GM18502 (cell line): Measurements from ENCODE around the gene HNRNPAB.
"Not testable (repeated sequence)": the region's sequence is repeated elsewhere in the genome, so short reads cannot be mapped to it uniquely, and the experiment has no call there.

Experiments
- ATAC-seq: cut with Tn5 transposase; IDR thresholded peaks from one replicate; pipeline ENCODE4 v1.9.1; 2021; ENCODE audit warnings: mild to moderate bottlenecking; ENCODE audit not compliant: unreplicated experiment, poor library complexity

HNRNPAB gene

GRCh38 chr5:178240766-178241165 is 36.4 kb downstream of the HNRNPAB start:
- no peak for ATAC-seq

DNA sequence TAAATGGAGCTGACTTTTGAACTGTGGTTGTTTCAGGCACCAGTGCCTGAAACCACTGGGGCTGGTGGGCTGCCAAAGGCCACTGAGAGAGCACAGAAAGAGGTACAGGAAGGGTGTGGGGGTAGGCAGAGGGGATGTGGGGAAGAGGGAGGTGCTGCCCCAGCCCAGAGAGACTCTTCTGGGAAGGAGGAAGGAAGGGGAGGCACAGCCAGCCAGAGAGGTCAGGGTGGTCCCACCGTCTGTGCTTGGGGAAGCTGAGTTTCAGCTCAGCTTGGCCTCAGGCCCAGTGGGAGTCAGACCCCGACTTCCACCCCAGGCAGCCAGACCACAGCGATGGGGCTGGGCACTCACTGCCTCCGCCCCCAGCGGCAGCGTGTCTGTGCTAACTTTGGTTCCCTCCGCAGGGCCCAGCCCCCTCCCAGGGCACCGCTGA is 36.9 kb downstream of the HNRNPAB start:
- ATAC-seq, result no peak

GRCh38 chr5:178241688-178242231 is 37.4 kb downstream of the HNRNPAB start:
- ATAC-seq, result no peak

GRCh38 chr5:178242416-178242815 is 38.1 kb downstream of the HNRNPAB start:
- ATAC-seq, result no peak

GRCh38 chr5:178244576-178244975 is 40.2 kb downstream of the HNRNPAB start:
- ATAC-seq, result no peak

GRCh38 chr5:178245389-178245788 is 41.1 kb downstream of the HNRNPAB start:
- ATAC-seq, result no peak

DNA sequence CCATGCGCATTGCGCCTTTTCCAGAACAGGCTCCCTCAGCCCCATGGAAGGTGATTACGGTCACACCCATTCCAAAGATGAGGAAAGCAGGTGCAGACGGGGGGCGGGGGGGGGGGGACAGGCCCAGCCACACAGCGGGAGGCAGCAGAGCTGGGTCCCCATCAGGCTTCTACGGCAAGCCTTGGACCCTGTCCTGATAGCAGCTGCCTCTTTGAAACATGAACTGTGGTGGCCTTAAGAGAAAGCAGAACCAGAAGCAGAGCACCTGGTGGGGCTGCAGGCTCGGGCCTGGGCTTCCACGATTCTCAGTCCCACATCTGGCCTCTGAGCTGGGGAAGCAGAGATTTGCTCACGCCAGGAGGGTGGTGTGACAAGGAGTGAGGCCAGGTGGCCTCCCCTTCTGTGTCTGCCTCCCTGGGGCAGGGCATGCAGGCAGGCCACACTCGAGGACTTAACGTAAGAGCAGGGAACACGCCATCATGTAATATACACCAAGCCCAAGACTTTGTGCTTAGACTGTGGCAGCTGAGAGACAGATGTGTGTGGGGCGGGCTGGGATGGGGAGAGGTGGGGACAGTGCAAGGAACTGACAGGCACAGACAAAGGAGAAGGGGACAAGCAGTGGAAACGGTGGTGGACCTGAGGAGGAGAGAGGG is 42.4 kb downstream of the HNRNPAB start:
- ATAC-seq, result no peak

DNA sequence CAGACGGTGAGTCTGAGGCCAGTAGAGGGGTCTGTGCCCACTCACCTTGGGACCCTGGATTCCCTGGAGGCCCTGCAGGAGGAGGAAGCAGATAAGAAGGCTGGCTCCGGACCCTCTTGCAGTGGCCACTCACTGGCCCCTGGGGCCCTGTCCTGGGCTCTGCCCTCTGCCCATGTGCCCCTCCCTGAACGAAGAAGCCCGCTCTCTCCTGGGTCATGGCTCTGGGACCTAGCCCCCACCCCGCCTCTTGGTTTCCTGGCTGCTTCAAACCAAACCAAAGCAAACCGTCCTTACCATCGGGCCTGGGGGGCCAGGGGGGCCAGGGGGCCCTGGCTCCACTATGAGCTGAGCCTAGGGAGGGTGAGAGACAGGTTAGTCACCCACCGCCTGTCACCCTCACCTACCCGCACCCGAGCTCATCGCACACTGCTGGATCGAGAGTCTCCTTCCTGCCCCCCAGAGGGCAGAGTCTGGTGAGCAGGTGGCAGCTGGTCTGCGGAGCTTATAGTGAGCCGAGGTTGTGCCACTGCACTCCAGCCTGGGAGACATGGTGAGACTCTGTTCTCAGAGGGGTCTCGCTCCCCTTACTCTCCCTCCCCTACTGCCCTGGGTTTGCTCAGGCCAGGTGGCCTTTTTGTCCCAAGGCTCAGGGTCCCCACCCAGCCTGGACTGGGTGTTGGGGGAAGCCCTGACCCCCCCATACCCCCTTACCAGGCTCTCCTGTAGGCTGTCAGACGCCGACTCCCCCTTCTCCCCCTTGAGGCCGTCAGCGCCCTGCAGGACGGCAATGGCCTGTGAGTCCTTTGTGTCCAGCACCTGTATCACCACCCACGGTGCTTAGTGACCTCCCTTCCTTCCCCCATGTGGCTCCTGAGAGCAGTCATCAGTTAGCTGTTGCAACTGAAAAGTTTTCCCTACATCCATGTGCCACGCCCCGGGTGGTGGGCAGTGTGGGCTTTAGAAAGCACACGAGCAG is 43.4 kb downstream of the HNRNPAB start:
- no peak for ATAC-seq

DNA sequence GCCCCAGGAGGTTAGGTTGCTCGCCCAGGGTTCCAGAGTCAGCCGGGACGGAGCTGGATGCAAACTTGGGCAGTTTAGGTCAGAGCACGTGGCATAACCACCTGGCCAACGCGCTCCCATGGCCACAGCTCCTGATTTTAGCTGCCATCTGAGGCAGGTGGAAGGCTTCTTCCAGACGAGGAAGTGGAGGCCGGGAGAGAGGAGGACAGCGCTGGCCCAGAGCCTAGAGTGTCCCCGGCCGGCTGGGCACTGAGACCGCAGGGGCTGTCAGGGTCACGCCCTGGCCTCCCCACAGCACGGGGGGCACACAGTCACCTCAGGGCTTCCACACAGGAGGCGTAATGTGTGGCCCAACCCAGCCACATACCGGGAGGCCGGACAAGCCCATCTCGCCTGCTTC is 44.4 kb downstream of the HNRNPAB start:
- no peak for ATAC-seq

DNA sequence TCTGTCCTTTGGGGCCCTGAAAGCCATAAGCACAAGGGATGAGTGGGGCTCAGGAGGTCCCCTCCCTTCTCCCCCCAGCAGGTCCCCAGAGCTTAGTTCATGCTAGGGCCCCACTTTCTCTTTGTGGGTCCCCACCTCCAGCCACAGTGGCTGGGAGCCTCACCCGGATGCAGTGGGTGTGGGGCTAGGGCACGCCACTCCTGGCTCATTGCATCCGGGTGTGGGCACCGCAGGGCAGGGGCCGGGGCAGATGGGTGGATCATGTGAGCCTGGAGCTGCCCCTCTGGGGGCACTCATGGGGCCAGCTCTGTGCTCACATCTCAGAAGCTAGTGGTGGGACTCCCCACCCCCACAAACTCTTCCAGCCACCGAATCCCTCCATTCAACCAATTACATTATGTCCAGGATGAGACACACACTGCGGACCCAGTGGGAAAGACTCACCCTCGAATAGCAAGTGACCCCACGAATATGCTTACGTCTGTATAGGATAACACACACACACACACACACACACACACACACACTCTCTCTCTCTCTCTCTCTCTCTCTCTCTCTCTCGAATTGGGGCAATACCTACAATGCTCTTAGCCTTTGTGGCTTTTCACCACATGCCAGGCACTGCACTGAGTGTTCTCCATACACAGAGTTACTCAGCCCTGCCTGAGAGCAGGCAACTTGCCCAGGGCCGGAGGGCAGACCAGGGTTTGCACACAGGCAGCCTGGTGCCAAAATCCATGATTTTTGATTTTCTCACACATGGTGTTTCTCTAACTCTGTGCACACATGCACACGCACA is 45.1 kb downstream of the HNRNPAB start:
- no peak for ATAC-seq

DNA sequence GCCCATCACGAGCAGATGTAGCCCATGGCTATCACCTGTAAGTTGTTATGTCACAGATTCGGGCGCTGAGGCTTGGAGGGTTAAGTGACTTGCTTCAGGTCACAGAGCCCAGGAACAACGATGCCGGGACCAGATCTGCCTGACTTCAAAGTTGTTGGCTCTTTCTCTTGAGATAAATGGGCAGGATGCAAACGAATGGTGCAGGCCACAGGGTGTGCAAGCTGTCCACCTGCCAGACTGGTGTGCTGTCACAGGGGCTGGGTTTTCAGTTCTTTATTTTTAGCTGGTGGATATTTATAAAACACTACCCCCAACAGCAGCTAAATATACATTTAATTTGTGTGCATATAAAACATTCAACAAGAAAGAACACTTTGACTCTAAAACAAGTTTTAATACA is 45.9 kb downstream of the HNRNPAB start:
- no peak for ATAC-seq

- ATAC-seq, result no peak
Observed at GRCh38 chr5:178252258-178252657, 47.9 kb downstream of the HNRNPAB start.

DNA sequence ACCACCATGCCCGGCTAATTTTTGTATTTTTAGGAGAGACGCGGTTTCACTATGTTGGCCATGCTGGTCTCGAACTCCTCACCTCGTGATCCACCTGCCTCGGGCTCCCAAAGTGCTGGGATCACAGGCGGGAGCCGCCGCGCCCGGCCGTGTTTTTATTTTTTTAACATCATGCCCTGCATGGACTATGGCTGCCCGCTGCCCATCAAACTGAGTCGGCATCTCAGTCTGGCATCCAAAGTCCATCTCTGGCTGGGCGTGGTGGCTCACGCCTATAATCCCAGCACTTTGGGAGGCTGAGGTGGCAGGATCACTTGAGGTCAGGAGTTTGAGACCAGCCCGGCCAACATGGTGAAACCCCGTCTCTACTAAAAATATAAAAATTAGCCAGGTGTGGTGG is 49.3 kb downstream of the HNRNPAB start:
- ATAC-seq, result not testable (repeated sequence)

DNA sequence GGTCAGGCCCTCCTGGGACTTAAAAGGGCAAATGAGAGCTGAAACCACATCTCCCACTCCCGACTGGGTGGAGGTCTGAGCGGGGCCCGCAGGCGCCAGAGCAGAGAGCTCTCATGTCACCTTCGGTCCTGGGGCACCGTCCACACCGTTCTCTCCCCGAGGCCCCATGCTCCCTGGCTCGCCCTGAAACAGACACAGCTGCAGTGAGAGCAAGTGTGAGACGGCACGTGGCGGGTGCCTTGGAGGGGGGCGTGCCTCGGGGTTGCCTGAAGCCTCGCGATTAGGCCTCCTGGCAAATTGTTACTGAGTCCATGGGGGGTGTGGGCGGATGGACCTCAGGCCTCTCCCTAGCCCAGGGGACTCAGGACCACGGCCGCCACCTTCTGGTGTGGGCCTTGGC is 52.4 kb downstream of the HNRNPAB start:
- ATAC-seq, result no peak

DNA sequence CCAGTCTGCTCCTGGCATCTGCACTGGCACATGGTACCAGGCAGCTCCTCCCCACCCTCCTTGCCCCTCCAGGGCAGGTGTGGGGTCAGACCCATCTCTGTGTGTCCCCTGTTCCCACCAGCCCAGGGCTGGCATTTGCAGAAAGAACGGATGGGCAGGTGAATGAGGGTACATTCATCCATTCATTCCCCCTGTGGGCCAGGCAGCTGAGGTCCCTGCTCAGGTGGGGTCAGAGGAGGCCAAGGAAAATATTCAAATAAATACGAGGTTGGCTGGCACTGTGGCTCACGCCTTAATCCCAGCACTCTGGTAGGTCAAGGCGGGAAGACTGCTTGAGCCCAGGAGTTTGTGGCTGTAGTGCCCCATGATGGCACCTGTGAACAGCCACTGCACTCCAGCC is 53.3 kb downstream of the HNRNPAB start:
- no peak for ATAC-seq

DNA sequence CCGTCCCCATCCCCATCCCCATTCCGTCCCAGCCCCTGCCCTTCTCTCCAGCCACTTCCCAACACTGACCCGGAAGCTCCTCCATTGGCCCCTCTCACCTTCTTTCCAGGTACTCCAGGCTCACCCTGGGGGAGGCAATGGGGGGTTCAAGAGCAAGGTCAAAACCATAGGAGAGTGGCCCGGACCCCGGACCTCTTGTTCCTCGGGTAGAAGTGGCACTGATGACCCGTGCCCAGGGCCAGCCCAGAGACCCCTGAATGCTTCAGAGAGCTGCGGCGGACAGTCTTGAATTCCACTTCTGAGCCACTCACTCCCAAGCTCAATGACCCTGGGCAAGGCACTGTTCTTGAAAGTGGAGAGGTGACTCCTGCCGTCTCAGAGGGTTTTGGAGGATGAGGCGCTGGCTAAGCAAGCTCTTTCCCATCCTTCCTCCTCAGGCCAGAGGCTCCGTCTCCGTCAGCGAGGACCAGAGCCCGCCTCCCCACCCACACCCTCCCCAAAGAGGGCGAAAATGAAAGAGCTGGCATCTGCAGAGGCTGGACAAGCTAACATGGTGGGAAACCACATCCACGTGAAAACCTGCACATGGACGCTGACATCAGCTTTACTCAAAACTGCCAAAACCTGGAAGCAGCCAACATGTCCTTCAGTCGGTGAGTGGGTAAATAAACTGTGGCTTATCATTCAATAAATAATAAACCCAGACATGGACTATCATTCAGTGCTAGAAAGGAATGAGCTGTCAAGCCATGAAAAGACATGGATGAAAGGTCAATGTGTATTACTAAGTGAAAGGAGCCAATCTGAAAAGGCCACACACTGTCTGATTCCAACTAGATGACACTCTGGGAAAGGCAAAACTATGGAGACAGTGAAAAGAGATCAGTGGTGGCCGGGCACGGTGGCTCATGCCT is 55.5 kb downstream of the HNRNPAB start:
- no peak for ATAC-seq
